CD14-positive monocyte (primary cell): ENCODE data around the gene CREB3L1. TPM values are rescaled to one million over a fixed set of nuclear protein-coding genes. Genes with fewer than 3 reads are reported as not detected.

Experiments used
- DNase-seq, 3 donors: peaks; one replicate each; pipeline ENCODE4 v3.0.0-alpha.2; 2011 to 2022
- H2AFZ ChIP-seq: 2 replicates; pipeline ENCODE4 v1.6.0; 2012; ENCODE audit warnings: mild to moderate bottlenecking, low read depth, low read length, inconsistent platforms; ENCODE audit not compliant: insufficient read depth, poor library complexity, severe bottlenecking
- H3K27ac ChIP-seq, 2 donors: 1 replicate in 1 of 2; 2 replicates in 1 of 2; pipeline ENCODE4 v1.5.1; 2012 to 2013; ENCODE audit warnings: low read length in 2 of 2, control low read depth in 1 of 2, inconsistent platforms in 1 of 2, low read depth in 1 of 2, mild to moderate bottlenecking in 1 of 2
- H3K27me3 ChIP-seq, 2 donors: one replicate each; pipeline versions ENCODE4 v1.6.0 to v1.6.1; 2011 to 2013; ENCODE audit warnings: low read length in 2 of 2; ENCODE audit not compliant: control insufficient read depth in 2 of 2, insufficient read depth in 2 of 2
- H3K36me3 ChIP-seq, 2 donors: replicated peaks in 1 of 2; 1 replicate in 1 of 2; 2 replicates in 1 of 2; pipeline versions ENCODE4 v1.5.1 to v1.6.1; 2012 to 2013; ENCODE audit warnings: low read length in 2 of 2, control low read depth in 1 of 2, inconsistent platforms in 1 of 2, mild to moderate bottlenecking in 1 of 2; ENCODE audit not compliant: insufficient read depth in 2 of 2, control insufficient read depth in 1 of 2
- H3K4me1 ChIP-seq, 2 donors: 1 replicate in 1 of 2; 2 replicates in 1 of 2; pipeline versions ENCODE4 v1.5.1 to v1.6.1; 2012 to 2013; ENCODE audit warnings: low read length in 2 of 2, control low read depth in 1 of 2, inconsistent platforms in 1 of 2, mild to moderate bottlenecking in 1 of 2, moderate library complexity in 1 of 2; ENCODE audit not compliant: insufficient read depth in 2 of 2, control insufficient read depth in 1 of 2
- H3K4me2 ChIP-seq: replicated peaks from 2 replicates; pipeline ENCODE3; 2012; ENCODE audit warnings: low read length, moderate library complexity, mild to moderate bottlenecking; ENCODE audit not compliant: poor library complexity, severe bottlenecking; ENCODE audit errors: extremely low read depth
- H3K4me3 ChIP-seq, 3 experiments: fragments of 200-600 bp in 1 of 3; sonication (generic) in 1 of 3; replicated peaks in 1 of 3; 1 replicate in 2 of 3; 2 replicates in 1 of 3; pipeline ENCODE4 v1.5.1; 2011 to 2013; ENCODE audit warnings: low read length in 3 of 3, mild to moderate bottlenecking in 3 of 3, control low read depth in 2 of 3, low read depth in 2 of 3, inconsistent platforms in 1 of 3, moderate library complexity in 1 of 3
- H3K79me2 ChIP-seq: 2 replicates; pipeline ENCODE4 v1.6.0; 2012; ENCODE audit warnings: mild to moderate bottlenecking, control low read depth, inconsistent platforms, low read length, moderate library complexity; ENCODE audit not compliant: insufficient read depth
- H3K9ac ChIP-seq: 2 replicates; pipeline ENCODE4 v1.6.0; 2017; ENCODE audit warnings: low read length, mild to moderate bottlenecking; ENCODE audit not compliant: insufficient read depth, poor library complexity, severe bottlenecking
- H3K9me3 ChIP-seq, 2 donors: replicated peaks in 1 of 2; 1 replicate in 1 of 2; 2 replicates in 1 of 2; pipeline versions ENCODE4 v1.5.1 to v1.6.1; 2012 to 2013; ENCODE audit warnings: low read length in 2 of 2, control low read depth in 1 of 2; ENCODE audit not compliant: control insufficient read depth in 1 of 2, insufficient read depth in 1 of 2
- H4K20me1 ChIP-seq: 2 replicates; pipeline ENCODE4 v1.6.0; 2012; ENCODE audit warnings: mild to moderate bottlenecking, low read length, control low read depth, moderate library complexity; ENCODE audit not compliant: insufficient read depth
- H3K27ac Mint-ChIP-seq, 7 donors: one replicate each; pipeline ENCODE4 v1.8.0; 2020; ENCODE audit warnings: mild to moderate bottlenecking in 7 of 7, mixed read lengths in 7 of 7, moderate library complexity in 6 of 7, inconsistent platforms in 2 of 7
- H3K27me3 Mint-ChIP-seq, 3 donors: one replicate each; pipeline ENCODE4 v1.8.0; 2021 to 2022; ENCODE audit warnings: low read depth in 3 of 3, mild to moderate bottlenecking in 3 of 3, mixed read lengths in 3 of 3, moderate library complexity in 3 of 3, inconsistent platforms in 1 of 3
- H3K36me3 Mint-ChIP-seq, 2 donors: one replicate each; pipeline ENCODE4 v1.8.0; 2020; ENCODE audit warnings: mixed read lengths in 2 of 2, inconsistent platforms in 1 of 2, mild to moderate bottlenecking in 1 of 2
- H3K4me1 Mint-ChIP-seq: one replicate; pipeline ENCODE4 v1.8.0; 2020; ENCODE audit warnings: mild to moderate bottlenecking, mixed read lengths
- H3K4me3 Mint-ChIP-seq, 2 donors: one replicate each; pipeline ENCODE4 v1.8.0; 2020; ENCODE audit warnings: mild to moderate bottlenecking in 2 of 2, mixed read lengths in 2 of 2, moderate library complexity in 1 of 2
- H3K9me3 Mint-ChIP-seq, 7 donors: one replicate each; pipeline ENCODE4 v1.8.0; 2020 to 2022; ENCODE audit warnings: mixed read lengths in 7 of 7, mild to moderate bottlenecking in 6 of 7, moderate library complexity in 6 of 7, inconsistent platforms in 2 of 7
- CTCF ChIP-seq: fragments of 200-600 bp; IDR thresholded peaks from one replicate; pipeline ENCODE4 v1.8.0; 2022; ENCODE audit warnings: antibody characterized with exemption, mild to moderate bottlenecking
- WGBS: methylation state at CpG from one replicate; pipeline ENCODE4 v1.1.5; 2013; ENCODE audit warnings: missing lambda C conversion rate; ENCODE audit not compliant: insufficient coverage; 5-methylcytosine and 5-hydroxymethylcytosine counted together
- intact Hi-C, 2 donors: fragments of 100-400 bp; cut with micrococcal nuclease; formaldehyde crosslinking; loops; one replicate each; pipeline versions ENCODE4 v1.15.0 to v1.15.1; 2023
- polyA plus RNA-seq, 3 donors: library from polyadenylated mRNA; depleted of rRNA in 1 of 3; unstranded in 2 of 3; stranded (reverse) in 1 of 3; fragments of 300-500 nt in 2 of 3; fragments of >200 nt in 1 of 3; fragmentation: Illumina TruSeq in 2 of 3; gene quantifications; 1 replicate in 2 of 3; 2 replicates in 1 of 3; pipeline ENCODE4 v1.2.3, GENCODE V29; 2012 to 2021

Gene CREB3L1
- polyA plus RNA-seq, 3 donors, result not detected

DNA sequence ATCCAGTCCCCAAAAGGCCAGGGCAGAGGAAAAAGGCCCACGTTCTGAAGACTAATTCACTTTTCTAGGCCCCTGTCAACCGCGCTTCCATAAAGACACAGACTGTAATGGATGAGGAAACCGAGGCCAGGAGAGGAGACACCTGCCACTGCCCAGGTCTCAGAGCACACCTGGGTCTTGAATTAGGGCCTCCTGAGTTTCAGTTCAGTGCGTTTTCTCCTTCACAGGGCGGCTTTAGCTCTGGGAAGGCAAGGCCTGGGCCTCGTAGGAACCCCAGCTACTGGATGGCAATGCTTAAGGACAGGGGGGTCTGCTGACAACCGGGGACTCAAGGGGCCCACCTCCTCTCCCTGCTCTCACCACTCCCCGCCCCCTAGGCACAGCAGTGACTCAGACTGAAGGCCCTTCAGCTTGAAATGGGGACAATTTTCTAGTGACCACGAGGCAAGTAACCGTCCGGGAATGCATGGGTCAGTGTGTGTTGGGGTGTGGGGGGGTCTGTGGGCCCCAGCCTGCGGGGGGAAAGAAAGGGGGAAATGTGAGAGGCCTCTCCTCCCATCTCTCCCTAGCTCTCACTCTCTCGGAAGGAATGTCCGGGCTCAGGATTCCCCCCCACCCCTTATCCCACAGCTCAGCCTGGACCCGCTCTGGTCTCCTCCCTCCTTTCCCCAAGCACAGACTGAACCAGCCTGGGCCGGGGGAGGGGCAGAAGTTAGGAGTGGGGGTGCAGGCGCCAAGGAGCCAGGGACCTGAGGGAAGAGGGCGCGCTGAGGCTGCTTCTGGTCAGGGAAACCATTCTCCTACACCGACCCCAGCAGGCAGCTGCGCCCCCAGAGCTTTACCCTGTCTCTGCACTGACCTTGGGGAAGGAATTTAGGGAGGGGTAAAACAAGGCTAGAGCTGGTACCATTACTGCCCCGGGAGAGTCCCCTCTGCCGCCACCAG, 17.2 kb downstream of the CREB3L1 start:
- no peaks in the 10 kb centered on the region for H4K20me1 ChIP-seq
- 71% methylated on average over 8 of the region's 24 CpGs for WGBS
- H2AFZ ChIP-seq, result peak overlapping the region; percentile 66
- H3K9me3 ChIP-seq, result no peaks in the 10 kb centered on the region
- peaks cover 0 to 2% (median 0%) of the 10 kb centered on the region in 7 donors for H3K9me3 Mint-ChIP-seq
- H3K36me3 ChIP-seq, result no peaks in the 10 kb centered on the region
- peak overlapping the region; percentile 66 to 92 for H3K4me3 Mint-ChIP-seq
- H3K27me3 ChIP-seq, result peaks cover 5 to 32% of the 10 kb centered on the region in 2 donors
- no peaks in the 10 kb centered on the region for H3K79me2 ChIP-seq
- peaks cover 41 to 43% of the 10 kb centered on the region in 2 donors for H3K4me1 ChIP-seq
- peak overlapping the region in 2 of 3 experiments; percentile 25 to 70 for H3K4me3 ChIP-seq
- no peak overlapping the region for H3K9ac ChIP-seq
- intact Hi-C loops, result no loop called here
- peak overlapping the region; percentile 78 for H3K4me2 ChIP-seq
- no peak for DNase-seq
- peaks cover 0 to 11% of the 10 kb centered on the region in 2 donors for H3K36me3 Mint-ChIP-seq
- H3K27ac ChIP-seq, result no peak overlapping the region
- peaks cover 32 to 45% (median 37%) of the 10 kb centered on the region in 3 donors for H3K27me3 Mint-ChIP-seq
- TF ChIP-seq CTCF, result no peak
- H3K4me1 Mint-ChIP-seq, result peaks cover 39% of the 10 kb centered on the region
- no peak overlapping the region for H3K27ac Mint-ChIP-seq

DNA sequence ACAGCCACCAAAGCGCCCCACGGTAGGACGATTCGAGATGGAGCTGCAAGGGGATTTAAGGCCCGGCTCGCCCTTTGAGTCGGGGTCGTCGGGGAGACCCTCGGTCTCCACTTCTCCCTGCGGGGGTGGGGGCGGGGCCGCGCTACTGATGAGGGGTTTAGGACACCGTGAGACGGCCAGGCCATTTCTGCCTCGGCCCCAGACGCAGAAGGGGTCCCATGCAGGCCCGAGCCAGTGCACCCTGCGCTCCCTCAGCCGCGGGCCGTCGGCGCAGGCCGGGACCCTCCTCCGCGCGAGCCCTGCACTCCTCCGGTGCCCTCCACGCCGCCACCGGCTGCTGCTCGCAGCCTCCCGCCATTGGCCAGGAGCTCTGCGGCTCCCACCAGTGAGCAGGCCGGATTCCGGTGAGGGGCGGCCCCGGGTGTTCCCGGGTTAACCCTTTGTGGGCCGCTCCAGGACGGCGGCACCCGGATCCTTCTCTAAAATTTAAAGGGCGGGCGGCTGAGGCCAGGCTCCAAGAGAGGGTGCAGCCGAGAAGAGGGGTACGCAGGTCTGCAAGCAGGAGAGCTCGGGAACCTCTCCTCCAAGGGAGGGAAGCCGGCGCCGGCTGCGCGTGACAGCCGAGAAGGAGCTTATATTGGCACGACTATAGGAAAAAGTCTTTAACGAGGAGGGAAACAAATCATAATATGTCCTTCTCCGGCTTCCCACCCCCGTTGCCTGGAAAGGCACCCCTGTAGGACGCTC, 18.0 kb downstream of the CREB3L1 start:
- Histone ChIP-seq H3K4me3 (peak overlapping the region; percentile 3 to 70 (median 25)), H3K9me3 (no peaks in the 10 kb centered on the region), H3K36me3 (no peaks in the 10 kb centered on the region), H3K27ac (no peak overlapping the region), H3K9ac (peak overlapping the region; percentile 29), H3K79me2 (no peaks in the 10 kb centered on the region), H3K27me3 (peaks cover 5 to 32% of the 10 kb centered on the region in 2 donors), H2AFZ (peak overlapping the region; percentile 66), H3K4me1 (peaks cover 39 to 42% of the 10 kb centered on the region in 2 donors), H3K4me2 (peak overlapping the region; percentile 78), H4K20me1 (no peaks in the 10 kb centered on the region)
- TF ChIP-seq CTCF, result no peak
- peaks cover 32 to 45% (median 37%) of the 10 kb centered on the region in 3 donors for H3K27me3 Mint-ChIP-seq
- H3K4me1 Mint-ChIP-seq, result peaks cover 33% of the 10 kb centered on the region
- peaks cover 0 to 11% of the 10 kb centered on the region in 2 donors for H3K36me3 Mint-ChIP-seq
- peak; percentile 31 to 38 (median 35) for DNase-seq
- H3K9me3 Mint-ChIP-seq, result peaks cover 0 to 2% (median 0%) of the 10 kb centered on the region in 7 donors
- peak overlapping the region; percentile 71 to 92 for H3K4me3 Mint-ChIP-seq
- WGBS, result under 1% methylated on average over 56 of the region's 61 CpGs
- intact Hi-C loops, result no loop called here
- H3K27ac Mint-ChIP-seq, result no peak overlapping the region
